GM12864 (cell line): ENCODE measurements around the gene PLCL1.

ENCODE experiments used
- DNase-seq: peaks from one replicate; pipeline ENCODE4 v3.0.0-alpha.2; 2011; ENCODE audit warnings: low read depth
- H3K4me3 ChIP-seq: 2 replicates; pipeline ENCODE4 v1.5.1; 2011; ENCODE audit warnings: mild to moderate bottlenecking, low read depth, low read length, control low read depth
- TF ChIP-seq, protein P1 (sequence below): IDR thresholded peaks from 2 replicates; pipeline ENCODE4 v1.5.1; 2011; ENCODE audit warnings: low read depth, mild to moderate bottlenecking, moderate library complexity, low read length, control low read depth, inconsistent platforms; ENCODE audit errors: missing control alignments

PLCL1 gene

DNA sequence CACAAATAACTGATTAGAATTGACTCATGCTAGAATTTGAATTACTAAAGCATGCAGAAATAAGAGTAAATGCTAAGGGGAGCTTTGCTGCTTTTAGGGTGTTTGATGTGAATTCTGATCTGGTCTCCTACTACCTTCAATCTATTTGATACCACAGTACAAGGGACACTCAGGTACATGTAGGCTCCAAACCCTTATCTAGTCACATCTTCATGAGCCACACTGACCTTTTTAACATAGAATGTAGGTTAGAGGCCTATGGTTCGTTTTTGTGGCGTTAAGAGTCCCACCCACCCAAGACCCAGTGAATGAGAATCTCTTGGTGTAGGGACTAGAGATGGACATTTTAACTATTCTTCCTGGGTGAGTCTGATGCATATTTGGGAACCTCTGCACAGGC is 65.7 kb downstream of the PLCL1 start:
- no peak overlapping the region for H3K4me3 ChIP-seq
- TF ChIP-seq, protein P1, sequence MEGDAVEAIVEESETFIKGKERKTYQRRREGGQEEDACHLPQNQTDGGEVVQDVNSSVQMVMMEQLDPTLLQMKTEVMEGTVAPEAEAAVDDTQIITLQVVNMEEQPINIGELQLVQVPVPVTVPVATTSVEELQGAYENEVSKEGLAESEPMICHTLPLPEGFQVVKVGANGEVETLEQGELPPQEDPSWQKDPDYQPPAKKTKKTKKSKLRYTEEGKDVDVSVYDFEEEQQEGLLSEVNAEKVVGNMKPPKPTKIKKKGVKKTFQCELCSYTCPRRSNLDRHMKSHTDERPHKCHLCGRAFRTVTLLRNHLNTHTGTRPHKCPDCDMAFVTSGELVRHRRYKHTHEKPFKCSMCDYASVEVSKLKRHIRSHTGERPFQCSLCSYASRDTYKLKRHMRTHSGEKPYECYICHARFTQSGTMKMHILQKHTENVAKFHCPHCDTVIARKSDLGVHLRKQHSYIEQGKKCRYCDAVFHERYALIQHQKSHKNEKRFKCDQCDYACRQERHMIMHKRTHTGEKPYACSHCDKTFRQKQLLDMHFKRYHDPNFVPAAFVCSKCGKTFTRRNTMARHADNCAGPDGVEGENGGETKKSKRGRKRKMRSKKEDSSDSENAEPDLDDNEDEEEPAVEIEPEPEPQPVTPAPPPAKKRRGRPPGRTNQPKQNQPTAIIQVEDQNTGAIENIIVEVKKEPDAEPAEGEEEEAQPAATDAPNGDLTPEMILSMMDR, result no peak

DNA sequence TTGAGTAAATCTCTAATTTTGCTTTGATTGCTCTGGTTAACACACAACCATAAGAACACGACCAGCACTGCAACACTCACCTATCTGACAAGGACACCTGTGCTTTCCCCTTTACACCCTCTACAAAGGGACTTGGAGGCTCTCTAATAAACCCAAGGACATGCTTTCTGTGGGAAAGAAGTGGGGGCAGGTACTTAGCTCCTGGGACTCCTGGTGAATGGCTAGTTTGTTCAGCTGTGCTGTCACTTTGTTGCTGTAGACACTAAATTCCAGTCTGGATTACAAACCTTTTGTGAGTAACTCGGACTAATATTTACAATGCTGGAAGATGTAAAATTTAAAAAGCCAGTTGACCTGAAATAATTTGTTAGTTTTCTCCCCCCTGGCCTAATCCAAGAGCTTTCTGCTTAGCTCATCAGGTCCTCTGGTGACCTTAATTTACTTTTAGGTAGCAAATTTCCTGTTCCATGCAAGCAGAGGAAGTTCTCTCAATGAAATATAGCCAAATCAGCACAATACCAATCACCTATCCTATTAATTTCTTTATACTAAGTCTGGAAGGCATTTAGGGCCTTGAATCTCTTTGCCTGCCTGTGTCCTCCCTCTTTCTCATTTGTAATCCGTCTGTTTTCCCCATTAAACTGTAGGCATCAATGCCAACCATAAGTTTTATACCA is 67.5 kb downstream of the PLCL1 start:
- no peak overlapping the region for H3K4me3 ChIP-seq
- no peak for DNase-seq
- TF ChIP-seq, protein P1, result no peak

More for the DNA sequence above, 65.7 kb downstream of the PLCL1 start:
- DNase-seq, result no peak

DNA sequence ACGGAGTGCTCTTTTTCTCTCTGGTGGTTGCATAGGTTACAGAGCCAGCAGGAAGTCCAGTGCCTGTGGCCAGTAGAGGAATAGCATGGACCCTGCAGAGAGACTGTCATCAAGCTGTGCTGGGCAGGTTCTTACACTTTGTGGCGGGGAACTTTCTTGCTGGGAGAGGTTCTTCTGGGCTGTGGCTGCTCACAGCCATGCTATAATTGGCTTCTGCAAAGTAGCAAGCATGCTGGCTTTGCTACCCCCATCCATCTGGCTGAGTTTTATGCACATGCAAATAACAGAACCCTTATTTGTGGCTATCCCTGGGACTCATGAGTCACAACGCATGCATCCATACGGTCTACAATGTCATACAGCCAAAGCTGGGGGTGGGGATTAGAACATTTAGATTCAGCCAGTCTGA is 68.9 kb downstream of the PLCL1 start:
- DNase-seq, result no peak
- TF ChIP-seq, protein P1, result no peak
- H3K4me3 ChIP-seq, result no peak overlapping the region

DNA sequence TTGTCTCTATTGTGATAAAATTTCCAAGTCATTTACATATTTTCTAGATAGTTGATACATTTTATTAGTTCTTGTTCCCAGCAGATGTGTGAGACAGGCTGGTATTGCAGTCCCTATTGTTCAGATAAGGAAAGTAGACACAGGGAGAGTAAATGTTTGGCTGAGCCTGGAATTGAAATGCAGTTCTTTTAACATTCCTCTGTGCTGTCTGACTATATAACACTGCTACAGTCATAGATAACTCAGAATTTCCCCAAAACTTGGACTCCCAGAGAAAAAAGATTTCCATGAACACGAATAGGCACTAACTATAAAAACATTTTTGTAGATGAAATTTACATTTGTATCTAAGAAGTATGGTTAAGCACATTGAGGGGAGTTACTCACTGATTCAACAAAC is 71.4 kb downstream of the PLCL1 start:
- TF ChIP-seq, protein P1, result no peak
- H3K4me3 ChIP-seq, result no peak overlapping the region
- DNase-seq, result no peak

DNA sequence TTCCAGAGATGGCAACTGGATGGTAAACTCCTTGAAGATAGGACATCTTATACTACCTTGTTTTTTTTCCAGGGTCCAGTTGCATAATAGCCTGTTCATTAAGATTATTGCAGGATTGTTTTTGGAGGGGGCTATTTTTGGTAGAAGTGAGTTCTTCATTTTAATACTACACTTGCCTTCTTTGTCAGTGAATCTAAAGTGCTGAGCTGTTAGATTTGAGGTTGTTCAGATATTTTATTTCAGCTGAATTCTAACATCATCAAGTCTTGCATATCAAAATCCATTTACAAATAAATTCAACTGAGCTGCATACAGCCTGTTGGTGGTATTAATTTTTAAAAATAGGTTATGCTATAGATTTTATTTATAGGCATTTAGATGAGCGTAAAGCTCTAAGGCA is 72.1 kb downstream of the PLCL1 start:
- DNase-seq, result no peak
- TF ChIP-seq, protein P1, result no peak
- no peak overlapping the region for H3K4me3 ChIP-seq

DNA sequence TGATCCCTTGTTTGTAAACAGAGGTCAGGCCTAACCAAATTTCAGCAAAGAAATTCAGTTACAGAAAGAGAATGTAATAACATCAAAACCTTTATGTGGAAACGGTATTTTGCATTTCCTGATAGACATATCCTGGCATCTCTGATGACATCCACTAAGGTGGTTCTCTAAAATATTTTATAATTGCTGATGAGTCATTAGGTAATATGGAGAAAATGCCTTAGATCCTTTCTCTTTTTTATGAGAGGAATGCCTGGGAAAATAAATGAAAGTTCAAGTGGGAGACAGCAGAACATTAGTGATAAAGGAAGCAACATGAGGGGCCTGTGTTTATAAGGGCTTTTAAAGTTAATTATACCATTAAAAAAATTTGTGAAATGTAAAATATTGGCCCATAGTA is 72.6 kb downstream of the PLCL1 start:
- no peak for DNase-seq
- H3K4me3 ChIP-seq, result no peak overlapping the region
- TF ChIP-seq, protein P1, result no peak

DNA sequence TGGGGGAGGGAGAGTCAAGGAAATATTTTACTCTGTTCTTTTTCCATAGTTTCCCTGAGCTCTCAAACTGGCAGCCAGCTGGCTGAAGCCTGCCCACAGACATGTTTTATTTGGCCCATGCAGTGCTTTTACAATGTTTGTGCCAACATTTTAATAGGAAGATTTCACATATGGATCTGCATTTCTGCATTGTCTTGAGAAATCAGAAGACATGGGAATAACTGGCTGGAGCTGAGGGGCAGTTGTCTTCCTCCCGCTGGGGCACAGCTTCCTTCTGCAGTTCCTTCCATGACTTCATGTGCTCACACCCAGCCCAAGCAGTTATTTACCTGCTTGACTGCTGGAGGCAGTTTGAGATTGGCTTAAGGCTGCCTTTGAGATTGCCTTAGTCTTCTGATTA is 74.4 kb downstream of the PLCL1 start:
- no peak overlapping the region for H3K4me3 ChIP-seq
- TF ChIP-seq, protein P1, result no peak
- DNase-seq, result no peak
